OCI-LY7 (cell line): ENCODE measurements around the gene KCTD10. TPM values are rescaled to one million over a fixed set of nuclear protein-coding genes. Genes with fewer than 3 reads are reported as not detected.

Source experiments
- BruUV-seq: library from RNA; stranded (reverse); fragments of 400-500 nt; replicated peaks from 2 replicates; lab custom pipeline; 2021; lab: Mats Ljungman, UMichigan
- CTCF ChIA-PET: fragments of 300-600 bp; sonication (Branson Sonifier 250); formaldehyde crosslinking; loops from one replicate; lab custom pipeline; 2022; ENCODE audit warnings: antibody characterized with exemption; ENCODE audit not compliant: unreplicated experiment; lab: Charles Lee
- POLR2A ChIA-PET: fragments of 300-600 bp; sonication (Branson Sonifier 250); formaldehyde crosslinking; loops from one replicate; lab custom pipeline; 2022; ENCODE audit warnings: antibody characterized with exemption; lab: Charles Lee
- DNase-seq: peaks from one replicate; pipeline ENCODE4 v3.0.0-alpha.2; 2015; ENCODE audit warnings: low spot score
- H2AFZ ChIP-seq: fragments of 200-600 bp; sonication (generic), shearing (Covaris generic); 2 replicates; pipeline ENCODE4 v1.6.1; 2014; ENCODE audit warnings: mild to moderate bottlenecking, antibody characterized with exemption, low read length, moderate library complexity
- H3K27ac ChIP-seq: fragments of 200-600 bp; sonication (generic); 2 replicates; pipeline ENCODE4 v1.5.1; 2014; ENCODE audit warnings: mixed run types, low read depth, mild to moderate bottlenecking, moderate library complexity, low read length, inconsistent platforms; ENCODE audit not compliant: poor library complexity, severe bottlenecking
- H3K36me3 ChIP-seq: fragments of 200-600 bp; sonication (generic); 2 replicates; pipeline ENCODE4 v1.6.1; 2014; ENCODE audit warnings: mild to moderate bottlenecking, antibody characterized with exemption, low read length, moderate library complexity, mixed read lengths; ENCODE audit not compliant: insufficient read depth
- H3K4me1 ChIP-seq: fragments of 200-600 bp; sonication (generic); 2 replicates; pipeline ENCODE4 v1.5.1; 2014; ENCODE audit warnings: mild to moderate bottlenecking, low read length; ENCODE audit not compliant: insufficient read depth, poor library complexity, severe bottlenecking
- H3K4me2 ChIP-seq: fragments of 200-600 bp; sonication (generic); 2 replicates; pipeline ENCODE4 v1.6.1; 2014; ENCODE audit warnings: mild to moderate bottlenecking, low read length
- H3K4me3 ChIP-seq: fragments of 200-600 bp; sonication (generic); 2 replicates; pipeline ENCODE4 v1.5.1; 2014; ENCODE audit warnings: mild to moderate bottlenecking, low read depth, low read length; ENCODE audit not compliant: poor library complexity, severe bottlenecking
- H3K79me2 ChIP-seq: fragments of 200-600 bp; sonication (generic); 2 replicates; pipeline ENCODE4 v1.6.1; 2016; ENCODE audit warnings: low read depth, mild to moderate bottlenecking, low read length, moderate library complexity, mixed read lengths; ENCODE audit not compliant: insufficient read depth
- H3K9me2 ChIP-seq: fragments of 200-600 bp; sonication (generic); 2 replicates; pipeline ENCODE4 v1.6.1; 2016; ENCODE audit warnings: mild to moderate bottlenecking, low read length, mixed read lengths; ENCODE audit not compliant: insufficient read depth
- H3K9me3 ChIP-seq: fragments of 200-600 bp; sonication (generic); 2 replicates; pipeline ENCODE4 v1.6.1; 2014; ENCODE audit warnings: mild to moderate bottlenecking, mixed run types, low read length, mixed read lengths
- H4K20me1 ChIP-seq: fragments of 200-600 bp; sonication (generic); 2 replicates; pipeline ENCODE4 v1.6.1; 2014; ENCODE audit warnings: mild to moderate bottlenecking, antibody characterized with exemption, low read length, moderate library complexity, mixed read lengths; ENCODE audit not compliant: insufficient read depth
- EZH2phosphoT487 ChIP-seq: fragments of 200-600 bp; sonication (generic); IDR thresholded peaks from 2 replicates; pipeline ENCODE4 v1.6.1; 2018; ENCODE audit warnings: low read depth, borderline replicate concordance, mild to moderate bottlenecking, mixed run types, antibody characterized with exemption, low read length, moderate library complexity, mixed read lengths
- intact Hi-C: fragments of 100-400 bp; cut with micrococcal nuclease; formaldehyde crosslinking; loops from one replicate; pipeline ENCODE4 v1.10.0; 2022; ENCODE audit not compliant: unreplicated experiment
- total RNA-seq, 2 experiments: library from RNA; depleted of rRNA in 1 of 2; stranded (reverse); fragments of >200 nt in 1 of 2; shearing (Covaris generic) in 1 of 2; gene quantifications; 2 replicates each; pipeline ENCODE4 v1.2.3, GENCODE V29; 2014 to 2022
- TF ChIP-seq, protein P1 (sequence below): fragments of 200-600 bp; sonication (generic); conservative IDR thresholded peaks from 2 replicates; pipeline ENCODE4 v1.5.1; 2014; ENCODE audit warnings: mild to moderate bottlenecking, antibody characterized with exemption, low read length, moderate library complexity, mixed read lengths

KCTD10 gene
- total RNA-seq, 2 experiments from 2014 or later: 28.1 to 45.7 TPM

DNA sequence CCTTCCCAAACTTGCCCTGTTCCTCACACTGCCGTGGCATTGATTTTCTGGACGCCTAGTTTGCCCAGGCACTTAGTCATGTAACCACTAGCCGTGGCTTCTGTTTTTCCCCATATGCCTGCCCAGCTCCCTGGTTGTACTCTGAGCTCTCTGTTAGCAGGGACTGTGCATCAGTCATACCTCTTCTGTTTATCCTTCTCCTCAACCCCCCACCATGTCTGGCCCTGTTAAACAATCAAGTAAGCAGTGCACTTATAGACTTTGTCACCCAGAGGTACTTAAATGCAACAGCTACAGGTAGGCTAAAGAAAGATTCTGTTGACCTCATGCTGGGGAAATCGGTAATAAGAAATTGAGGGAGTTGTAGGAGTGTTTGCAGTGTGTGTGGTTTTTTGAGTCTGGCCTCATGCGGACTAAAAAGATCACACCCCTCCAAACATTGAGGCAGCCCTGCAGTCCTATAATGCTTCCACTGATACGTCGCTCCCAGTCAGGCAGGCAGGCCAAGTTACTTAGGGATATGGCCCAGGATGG lies 17.3 kb upstream of the KCTD10 start:
- no peaks in the 10 kb centered on the region for H3K4me1 ChIP-seq
- no peak overlapping the region for H3K4me3 ChIP-seq
- H3K9me2 ChIP-seq: no peaks in the 10 kb centered on the region
- intact Hi-C loops: no loop called here
- H3K27ac ChIP-seq: no peak overlapping the region
- H2AFZ ChIP-seq: no peak overlapping the region
- no peak for DNase-seq
- H3K36me3 ChIP-seq: peaks cover 62% of the 10 kb centered on the region; the same call in 1 of the 2 replicates
- H3K9me3 ChIP-seq: no peaks in the 10 kb centered on the region
- no peaks in the 10 kb centered on the region for H4K20me1 ChIP-seq
- H3K4me2 ChIP-seq: no peak overlapping the region
- H3K79me2 ChIP-seq: no peaks in the 10 kb centered on the region
- ChIA-PET POLR2A (interaction anchor here (0.7 kb wide), 1 partner anchor 351 kb away, joined by 3 read pairs; no protein-coding TSS in a partner anchor), CTCF (no interaction called here)
- BruUV-seq: no TSS peak
- TF ChIP-seq EZH2phosphoT487: no peak
- TF ChIP-seq, protein P1, sequence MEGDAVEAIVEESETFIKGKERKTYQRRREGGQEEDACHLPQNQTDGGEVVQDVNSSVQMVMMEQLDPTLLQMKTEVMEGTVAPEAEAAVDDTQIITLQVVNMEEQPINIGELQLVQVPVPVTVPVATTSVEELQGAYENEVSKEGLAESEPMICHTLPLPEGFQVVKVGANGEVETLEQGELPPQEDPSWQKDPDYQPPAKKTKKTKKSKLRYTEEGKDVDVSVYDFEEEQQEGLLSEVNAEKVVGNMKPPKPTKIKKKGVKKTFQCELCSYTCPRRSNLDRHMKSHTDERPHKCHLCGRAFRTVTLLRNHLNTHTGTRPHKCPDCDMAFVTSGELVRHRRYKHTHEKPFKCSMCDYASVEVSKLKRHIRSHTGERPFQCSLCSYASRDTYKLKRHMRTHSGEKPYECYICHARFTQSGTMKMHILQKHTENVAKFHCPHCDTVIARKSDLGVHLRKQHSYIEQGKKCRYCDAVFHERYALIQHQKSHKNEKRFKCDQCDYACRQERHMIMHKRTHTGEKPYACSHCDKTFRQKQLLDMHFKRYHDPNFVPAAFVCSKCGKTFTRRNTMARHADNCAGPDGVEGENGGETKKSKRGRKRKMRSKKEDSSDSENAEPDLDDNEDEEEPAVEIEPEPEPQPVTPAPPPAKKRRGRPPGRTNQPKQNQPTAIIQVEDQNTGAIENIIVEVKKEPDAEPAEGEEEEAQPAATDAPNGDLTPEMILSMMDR: no peak

DNA sequence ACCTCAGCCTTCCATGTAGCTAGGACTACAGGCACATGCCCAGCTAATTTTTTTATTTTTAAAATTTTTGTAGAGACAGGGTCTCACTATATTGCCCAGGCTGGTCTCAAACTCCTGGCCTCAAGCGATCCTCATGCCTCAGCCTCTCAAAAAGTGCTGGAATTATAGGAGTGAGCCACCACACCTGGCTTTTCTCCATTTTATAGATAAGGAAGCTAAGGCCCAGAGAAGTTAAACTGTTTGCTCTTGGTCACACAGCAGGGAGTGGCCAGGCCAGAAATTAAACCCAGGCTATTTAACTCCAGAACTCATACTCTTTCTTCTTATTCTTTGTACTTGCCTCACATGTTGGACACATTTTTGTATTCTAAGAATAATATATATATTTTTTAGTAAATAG lies 16.8 kb upstream of the KCTD10 start:
- no peaks in the 10 kb centered on the region for H4K20me1 ChIP-seq
- CTCF ChIA-PET: no interaction called here
- no TSS peak for BruUV-seq
- TF ChIP-seq, protein P1: no peak
- TF ChIP-seq EZH2phosphoT487: no peak
- DNase-seq: no peak
- H3K4me2 ChIP-seq: no peak overlapping the region
- no peak overlapping the region for H3K4me3 ChIP-seq
- no peaks in the 10 kb centered on the region for H3K9me3 ChIP-seq
- no peaks in the 10 kb centered on the region for H3K79me2 ChIP-seq
- no peak overlapping the region for H3K27ac ChIP-seq
- H2AFZ ChIP-seq: no peak overlapping the region
- H3K9me2 ChIP-seq: no peaks in the 10 kb centered on the region
- H3K36me3 ChIP-seq: peaks cover 62% of the 10 kb centered on the region; the same call in 1 of the 2 replicates
- no peaks in the 10 kb centered on the region for H3K4me1 ChIP-seq
- POLR2A ChIA-PET: interaction anchor here (0.7 kb wide), 1 partner anchor 351 kb away, joined by 3 read pairs; no protein-coding TSS in a partner anchor
- intact Hi-C loops: no loop called here

DNA sequence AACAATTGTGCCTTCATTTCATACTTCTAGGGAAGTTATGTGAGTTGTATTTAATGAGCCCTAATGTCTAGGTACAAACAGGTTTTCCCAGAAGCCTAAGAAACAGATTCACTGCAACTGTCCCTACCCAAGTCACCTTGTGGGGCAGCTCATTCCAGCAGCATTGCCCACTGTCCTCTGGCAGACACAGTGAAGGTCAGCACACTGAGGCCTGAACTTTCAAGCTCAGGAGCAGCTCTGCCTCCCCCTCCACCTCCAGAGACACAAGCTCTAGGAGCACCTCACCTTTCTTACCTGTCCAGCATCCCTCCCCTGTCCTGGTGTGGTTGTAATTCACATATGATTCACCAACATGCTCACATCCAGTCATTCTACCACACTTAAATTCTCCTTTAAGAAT lies 16.0 kb upstream of the KCTD10 start:
- Histone ChIP-seq H4K20me1 (no peaks in the 10 kb centered on the region), H3K4me3 (no peak overlapping the region), H3K4me1 (no peaks in the 10 kb centered on the region), H3K9me2 (no peaks in the 10 kb centered on the region), H3K9me3 (no peaks in the 10 kb centered on the region), H2AFZ (no peak overlapping the region), H3K4me2 (no peak overlapping the region), H3K79me2 (no peaks in the 10 kb centered on the region), H3K36me3 (peaks cover 64% of the 10 kb centered on the region; the same call in 1 of the 2 replicates), H3K27ac (no peak overlapping the region)
- intact Hi-C loops: no loop called here
- TF ChIP-seq, protein P1: no peak
- TF ChIP-seq EZH2phosphoT487: no peak
- ChIA-PET POLR2A (no interaction called here), CTCF (no interaction called here)
- DNase-seq: no peak
- no TSS peak for BruUV-seq
